CD4-positive, CD25-positive, alpha-beta regulatory T cell (primary cell): ENCODE measurements around the gene ZBTB32. TPM values are rescaled to one million over a fixed set of nuclear protein-coding genes. Genes with fewer than 3 reads are reported as not detected.

Source experiments
- ATAC-seq, 2 donors: fragments of 150-1000 bp; cut with Tn5 transposase; one replicate each; pipeline ENCODE4 v1.10.0; 2021; ENCODE audit warnings: low read depth in 2 of 2, moderate number of reproducible peaks in 2 of 2, moderate library complexity in 1 of 2
- DNase-seq, 3 donors: peaks; one replicate each; pipeline versions ENCODE4 v3.0.0 to v3.0.0-alpha.2; 2012 to 2022; ENCODE audit warnings: mixed read lengths in 1 of 3
- H3K27ac ChIP-seq: one replicate; pipeline ENCODE4 v1.7.0; 2013; ENCODE audit warnings: mild to moderate bottlenecking, low read length; ENCODE audit not compliant: insufficient read depth, poor library complexity, severe bottlenecking
- H3K27me3 ChIP-seq: one replicate; pipeline ENCODE4 v1.7.0; 2013; ENCODE audit warnings: low read length; ENCODE audit not compliant: control insufficient read depth, insufficient read depth
- H3K36me3 ChIP-seq: one replicate; pipeline ENCODE4 v1.7.0; 2013; ENCODE audit warnings: mild to moderate bottlenecking, low read length, moderate library complexity; ENCODE audit not compliant: control insufficient read depth, insufficient read depth
- H3K4me1 ChIP-seq: 2 replicates; pipeline ENCODE4 v1.7.0; 2013; ENCODE audit warnings: mild to moderate bottlenecking, low read length; ENCODE audit not compliant: insufficient read depth, control insufficient read depth, poor library complexity, severe bottlenecking
- H3K4me3 ChIP-seq: one replicate; pipeline ENCODE4 v1.7.0; 2013; ENCODE audit warnings: low read depth, mild to moderate bottlenecking, low read length, moderate library complexity
- H3K9me3 ChIP-seq, 2 experiments: 1 replicate in 1 of 2; 2 replicates in 1 of 2; pipeline ENCODE4 v1.7.0; 2013; ENCODE audit warnings: low read length in 2 of 2, mild to moderate bottlenecking in 1 of 2, moderate library complexity in 1 of 2; ENCODE audit not compliant: control insufficient read depth in 2 of 2
- H3K27ac Mint-ChIP-seq, 3 donors: one replicate each; pipeline ENCODE4 v1.8.0; 2020 to 2022; ENCODE audit warnings: mild to moderate bottlenecking in 3 of 3, mixed read lengths in 3 of 3, moderate library complexity in 2 of 3
- H3K27me3 Mint-ChIP-seq: one replicate; pipeline ENCODE4 v1.8.0; 2022; ENCODE audit warnings: mild to moderate bottlenecking, mixed read lengths
- H3K36me3 Mint-ChIP-seq: one replicate; pipeline ENCODE4 v1.8.0; 2020; ENCODE audit warnings: mixed read lengths
- H3K4me1 Mint-ChIP-seq, 4 donors: one replicate each; pipeline ENCODE4 v1.8.0; 2020 to 2022; ENCODE audit warnings: mixed read lengths in 4 of 4, mild to moderate bottlenecking in 1 of 4
- H3K4me3 Mint-ChIP-seq, 4 donors: one replicate each; pipeline ENCODE4 v1.8.0; 2020 to 2022; ENCODE audit warnings: mild to moderate bottlenecking in 4 of 4, mixed read lengths in 4 of 4, moderate library complexity in 3 of 4
- H3K9me3 Mint-ChIP-seq, 7 donors: one replicate each; pipeline ENCODE4 v1.8.0; 2020 to 2022; ENCODE audit warnings: mixed read lengths in 7 of 7, mild to moderate bottlenecking in 3 of 7, moderate library complexity in 2 of 7
- polyA plus RNA-seq, 4 donors: library from polyadenylated mRNA; unstranded; fragments of 300-500 nt; fragmentation: Illumina TruSeq; gene quantifications; one replicate each; pipeline ENCODE4 v1.2.3, GENCODE V29; 2021
- total RNA-seq: library from RNA; stranded (reverse); gene quantifications from one replicate; pipeline ENCODE4 v1.2.3, GENCODE V29; 2022

ZBTB32 gene
- total and polyA plus RNA-seq, 5 donors from 2014 or later, result 3.1 to 42.0 (median 5.2) TPM

DNA sequence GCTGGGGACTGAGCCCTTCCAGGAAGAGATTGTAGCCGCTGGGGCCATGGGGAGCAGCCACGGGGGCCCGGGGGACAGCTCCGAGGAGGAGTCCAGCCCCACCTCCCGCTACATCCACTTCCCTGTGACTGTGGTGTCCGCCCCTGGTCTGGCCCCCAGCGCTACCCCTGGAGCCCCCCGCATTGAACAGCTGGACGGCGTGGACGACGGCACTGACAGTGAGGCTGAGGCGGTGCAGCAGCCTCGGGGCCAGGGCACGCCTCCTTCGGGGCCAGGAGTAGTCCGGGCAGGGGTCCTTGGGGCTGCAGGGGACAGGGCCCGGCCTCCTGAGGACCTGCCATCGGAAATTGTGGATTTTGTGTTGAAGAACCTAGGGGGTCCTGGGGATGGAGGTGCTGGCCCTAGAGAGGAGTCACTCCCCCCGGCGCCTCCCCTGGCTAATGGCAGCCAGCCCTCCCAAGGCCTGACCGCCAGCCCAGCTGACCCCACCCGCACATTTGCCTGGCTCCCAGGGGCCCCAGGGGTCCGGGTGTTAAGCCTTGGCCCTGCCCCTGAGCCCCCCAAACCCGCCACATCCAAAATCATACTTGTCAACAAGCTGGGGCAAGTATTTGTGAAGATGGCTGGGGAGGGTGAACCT is 28.3 kb downstream of the ZBTB32 start:
- Histone ChIP-seq H3K4me1 (peaks cover 11% of the 10 kb centered on the region), H3K27ac (no peak overlapping the region), H3K36me3 (peaks cover 81% of the 10 kb centered on the region), H3K4me3 (no peak overlapping the region), H3K9me3 (no peaks in the 10 kb centered on the region), H3K27me3 (no peaks in the 10 kb centered on the region)
- Mint-ChIP-seq H3K27me3 (no peaks in the 10 kb centered on the region), H3K36me3 (peaks cover 38% of the 10 kb centered on the region), H3K4me3 (no peak overlapping the region), H3K27ac (no peak overlapping the region), H3K4me1 (peaks cover 0 to 27% (median 10%) of the 10 kb centered on the region in 4 donors), H3K9me3 (peaks cover 0 to 2% (median 0%) of the 10 kb centered on the region in 7 donors)
- DNase-seq, result no peak
- ATAC-seq, result no peak

DNA sequence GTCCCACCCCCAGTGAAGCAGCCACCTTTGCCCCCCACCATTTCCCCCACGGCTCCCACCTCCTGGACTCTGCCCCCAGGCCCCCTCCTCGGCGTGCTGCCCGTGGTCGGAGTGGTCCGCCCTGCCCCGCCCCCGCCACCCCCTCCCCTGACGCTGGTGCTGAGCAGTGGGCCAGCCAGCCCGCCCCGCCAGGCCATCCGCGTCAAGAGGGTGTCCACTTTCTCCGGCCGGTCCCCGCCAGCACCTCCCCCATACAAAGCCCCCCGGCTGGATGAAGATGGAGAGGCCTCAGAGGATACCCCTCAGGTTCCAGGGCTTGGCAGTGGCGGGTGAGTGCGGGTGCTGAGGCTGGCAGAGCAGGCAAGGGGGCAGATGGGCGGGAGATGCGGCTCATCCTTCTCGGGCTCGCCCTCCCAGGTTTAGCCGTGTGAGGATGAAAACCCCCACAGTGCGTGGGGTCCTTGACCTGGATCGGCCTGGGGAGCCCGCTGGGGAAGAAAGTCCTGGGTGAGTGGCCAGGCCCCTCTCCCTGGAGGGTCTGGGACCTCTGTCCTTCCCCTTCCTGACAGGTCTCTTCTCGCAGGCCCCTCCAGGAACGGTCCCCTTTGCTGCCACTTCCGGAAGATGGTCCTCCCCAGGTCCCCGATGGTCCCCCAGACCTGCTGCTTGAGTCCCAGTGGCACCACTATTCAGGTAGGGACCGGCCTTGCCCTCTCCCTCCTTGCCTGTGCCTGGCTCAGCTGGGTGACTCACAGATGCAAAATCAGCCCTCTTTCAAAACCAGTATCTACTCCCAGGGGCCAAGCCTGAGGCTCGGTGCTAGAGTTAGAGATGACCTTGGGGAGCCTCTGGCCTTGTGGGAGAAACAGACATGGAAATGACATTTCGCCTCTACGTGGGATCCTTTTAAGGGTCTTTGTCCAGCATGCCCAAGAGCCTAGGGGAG is 29.1 kb downstream of the ZBTB32 start:
- peaks cover 38% of the 10 kb centered on the region for H3K36me3 Mint-ChIP-seq

DNA sequence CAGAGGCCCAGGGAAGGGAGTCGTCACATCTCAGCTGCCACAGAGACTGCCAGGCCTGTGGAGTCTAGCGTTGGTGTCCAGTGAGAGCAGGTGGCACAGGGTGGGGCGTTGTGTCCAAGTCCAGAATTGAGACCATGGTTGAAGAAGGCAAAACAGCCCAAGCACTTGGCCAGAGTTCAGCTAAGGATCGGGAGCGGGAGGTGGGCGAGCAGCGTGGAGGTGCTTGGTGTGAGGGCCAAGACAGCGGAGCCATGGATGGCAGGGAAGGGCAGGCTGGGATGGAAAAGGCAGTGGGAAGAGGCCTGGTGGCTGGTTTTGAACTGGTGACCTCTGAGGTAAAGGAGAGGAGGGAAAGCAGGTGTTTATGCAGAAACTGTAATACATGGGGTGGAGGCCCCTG is 29.9 kb downstream of the ZBTB32 start:
- ATAC-seq, result no peak
- DNase-seq, result no peak
- H3K27me3 Mint-ChIP-seq, result no peaks in the 10 kb centered on the region
- H3K27ac Mint-ChIP-seq, result peak overlapping the region in 2 of 3 donors; percentile 80 to 91
- peaks cover 35% of the 10 kb centered on the region for H3K36me3 Mint-ChIP-seq
- H3K9me3 ChIP-seq, result no peaks in the 10 kb centered on the region
- H3K4me1 Mint-ChIP-seq, result peaks cover 0 to 38% (median 14%) of the 10 kb centered on the region in 4 donors
- peaks cover 76% of the 10 kb centered on the region for H3K36me3 ChIP-seq
- no peak overlapping the region for H3K4me3 ChIP-seq
- peaks cover 0 to 2% (median 0%) of the 10 kb centered on the region in 7 donors for H3K9me3 Mint-ChIP-seq
- H3K4me1 ChIP-seq, result peaks cover 20% of the 10 kb centered on the region
- no peak overlapping the region for H3K27ac ChIP-seq
- peak overlapping the region in 2 of 4 donors; percentile 66 to 67 for H3K4me3 Mint-ChIP-seq
- H3K27me3 ChIP-seq, result no peaks in the 10 kb centered on the region

More for the DNA sequence above, 29.1 kb downstream of the ZBTB32 start:
- peaks cover 0 to 2% (median 0%) of the 10 kb centered on the region in 7 donors for H3K9me3 Mint-ChIP-seq
- H3K4me1 ChIP-seq, result peaks cover 12% of the 10 kb centered on the region
- no peaks in the 10 kb centered on the region for H3K9me3 ChIP-seq
- no peaks in the 10 kb centered on the region for H3K27me3 Mint-ChIP-seq
- no peak overlapping the region for H3K4me3 ChIP-seq
- H3K27me3 ChIP-seq, result no peaks in the 10 kb centered on the region
- H3K36me3 ChIP-seq, result peaks cover 80% of the 10 kb centered on the region
- ATAC-seq (no peak), DNase-seq (no peak)
- peak overlapping the region in 2 of 3 donors; percentile 80 to 91 for H3K27ac Mint-ChIP-seq
- peaks cover 0 to 32% (median 11%) of the 10 kb centered on the region in 4 donors for H3K4me1 Mint-ChIP-seq
- H3K27ac ChIP-seq, result no peak overlapping the region
- peak overlapping the region in 1 of 4 donors; percentile 67 for H3K4me3 Mint-ChIP-seq

DNA sequence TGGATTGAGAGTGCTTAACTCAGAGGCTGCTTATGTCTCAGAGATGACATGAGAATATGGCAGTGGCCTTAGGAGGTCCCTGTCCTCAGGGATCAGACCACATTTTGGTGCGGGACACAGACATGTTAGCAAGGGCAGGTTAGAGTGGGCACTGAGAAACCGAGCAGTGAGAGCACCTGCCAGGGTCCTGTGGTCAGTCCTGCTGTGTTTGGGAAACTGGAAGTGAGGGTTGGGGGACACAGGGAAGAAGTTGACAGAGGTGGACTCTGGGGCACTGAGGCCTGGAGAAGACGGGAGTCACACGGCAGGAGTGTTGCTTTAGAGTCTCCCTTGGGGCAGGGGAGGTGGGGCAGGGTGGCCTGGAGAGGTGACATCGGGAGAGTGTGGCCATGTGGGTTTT is 30.5 kb downstream of the ZBTB32 start:
- Histone ChIP-seq H3K4me1 (peaks cover 26% of the 10 kb centered on the region), H3K4me3 (no peak overlapping the region), H3K36me3 (peaks cover 70% of the 10 kb centered on the region), H3K27me3 (no peaks in the 10 kb centered on the region), H3K27ac (no peak overlapping the region), H3K9me3 (no peaks in the 10 kb centered on the region)
- peaks cover 0 to 44% (median 17%) of the 10 kb centered on the region in 4 donors for H3K4me1 Mint-ChIP-seq
- H3K36me3 Mint-ChIP-seq, result peaks cover 31% of the 10 kb centered on the region
- no peaks in the 10 kb centered on the region for H3K27me3 Mint-ChIP-seq
- H3K9me3 Mint-ChIP-seq, result peaks cover 0 to 2% (median 0%) of the 10 kb centered on the region in 7 donors
- H3K27ac Mint-ChIP-seq, result peak overlapping the region in 1 of 3 donors; percentile 80
- H3K4me3 Mint-ChIP-seq, result peak overlapping the region in 1 of 4 donors; percentile 5
- ATAC-seq, result no peak
- no peak for DNase-seq

DNA sequence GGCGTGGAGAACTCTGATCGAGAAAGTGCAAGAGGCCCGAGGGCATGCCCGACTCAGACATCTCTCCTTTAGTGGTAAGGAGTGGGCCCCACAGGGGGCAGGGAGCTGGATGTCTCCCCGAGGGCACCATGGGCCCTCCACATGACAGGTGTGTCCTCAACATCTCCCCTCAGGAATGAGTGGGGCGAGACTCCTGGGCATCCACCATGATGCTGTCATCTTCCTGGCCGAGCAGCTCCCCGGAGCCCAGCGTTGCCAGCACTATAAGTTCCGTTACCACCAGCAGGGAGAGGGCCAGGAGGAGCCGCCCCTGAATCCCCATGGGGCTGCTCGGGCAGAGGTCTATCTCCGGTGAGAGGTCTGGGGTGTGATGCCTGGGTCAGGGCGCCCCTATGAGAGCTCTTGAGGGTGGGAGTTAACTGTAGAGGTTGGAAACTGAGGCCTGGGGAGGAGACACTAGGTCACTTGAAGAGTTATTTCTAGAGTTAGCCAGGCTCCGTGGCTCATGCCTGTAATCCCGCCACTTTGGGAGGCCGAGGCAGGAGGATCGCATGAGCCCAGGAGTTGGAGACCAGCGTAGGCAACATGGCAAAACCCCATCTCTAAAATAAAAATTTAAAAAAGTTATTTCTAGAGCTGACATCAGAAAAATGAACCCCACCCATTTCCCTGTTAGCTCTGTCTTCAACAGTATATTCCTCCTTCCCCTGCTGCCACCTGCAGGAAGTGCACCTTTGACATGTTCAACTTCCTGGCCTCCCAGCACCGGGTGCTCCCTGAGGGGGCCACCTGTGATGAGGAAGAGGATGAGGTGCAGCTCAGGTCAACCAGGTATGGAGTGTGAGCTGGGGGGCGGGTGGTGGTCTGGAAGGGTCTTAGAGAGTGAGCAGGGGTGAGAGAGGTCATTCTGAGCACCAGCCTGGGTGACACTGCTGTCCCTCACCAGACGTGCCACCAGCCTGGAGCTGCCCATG is 32.8 kb downstream of the ZBTB32 start:
- peaks cover 0 to 54% (median 25%) of the 10 kb centered on the region in 4 donors for H3K4me1 Mint-ChIP-seq
- Histone ChIP-seq H3K4me1 (peaks cover 45% of the 10 kb centered on the region), H3K27me3 (no peaks in the 10 kb centered on the region), H3K9me3 (no peaks in the 10 kb centered on the region), H3K36me3 (peaks cover 48% of the 10 kb centered on the region), H3K4me3 (no peak overlapping the region), H3K27ac (no peak overlapping the region)
- DNase-seq (peak in 2 of 3 donors; percentile 28 to 68), ATAC-seq (no peak)
- peaks cover 19% of the 10 kb centered on the region for H3K36me3 Mint-ChIP-seq
- H3K9me3 Mint-ChIP-seq, result peaks cover 0 to 2% (median 0%) of the 10 kb centered on the region in 7 donors
- H3K27me3 Mint-ChIP-seq, result peaks cover 3% of the 10 kb centered on the region
- peak overlapping the region in 2 of 3 donors; percentile 52 to 79 for H3K27ac Mint-ChIP-seq
- H3K4me3 Mint-ChIP-seq, result peak overlapping the region; percentile 3 to 95 (median 64)

DNA sequence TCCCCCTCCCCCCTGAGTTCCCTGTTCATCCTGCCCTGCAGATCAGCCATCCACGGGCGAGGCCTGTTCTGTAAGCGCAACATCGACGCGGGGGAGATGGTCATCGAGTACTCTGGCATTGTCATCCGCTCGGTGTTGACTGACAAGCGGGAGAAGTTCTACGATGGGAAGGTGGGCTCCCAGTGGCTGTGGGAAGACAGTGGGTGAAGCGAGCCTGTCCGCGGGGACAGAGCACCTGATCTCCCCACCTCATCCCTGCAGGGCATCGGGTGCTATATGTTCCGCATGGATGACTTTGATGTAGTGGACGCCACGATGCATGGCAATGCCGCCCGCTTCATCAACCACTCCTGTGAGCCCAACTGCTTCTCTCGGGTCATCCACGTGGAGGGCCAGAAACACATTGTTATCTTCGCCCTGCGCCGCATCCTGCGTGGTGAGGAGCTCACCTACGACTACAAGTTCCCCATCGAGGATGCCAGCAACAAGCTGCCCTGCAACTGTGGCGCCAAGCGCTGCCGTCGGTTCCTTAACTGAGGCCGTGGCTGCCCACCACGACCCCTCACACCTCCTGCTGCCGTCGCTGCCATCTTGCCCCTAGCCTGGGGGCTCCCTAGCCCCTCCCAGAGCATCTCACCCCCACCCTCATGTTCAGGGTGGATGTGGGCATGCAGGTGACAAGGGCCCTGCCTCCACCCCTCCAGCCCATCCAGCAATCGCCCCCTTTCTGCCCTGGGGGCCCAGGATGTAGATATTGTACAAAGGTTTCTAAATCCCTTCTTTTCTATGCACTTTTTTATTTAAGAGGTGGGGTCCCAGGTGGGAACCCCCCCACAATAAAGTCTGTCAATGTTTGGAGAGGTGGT is 33.9 kb downstream of the ZBTB32 start:
- peak overlapping the region in 3 of 4 donors; percentile 48 to 95 (median 57) for H3K4me3 Mint-ChIP-seq
- no peak for DNase-seq
- peaks cover 0 to 2% (median 0%) of the 10 kb centered on the region in 7 donors for H3K9me3 Mint-ChIP-seq
- ATAC-seq, result no peak
- H3K36me3 Mint-ChIP-seq, result peaks cover 23% of the 10 kb centered on the region
- H3K4me3 ChIP-seq, result no peak overlapping the region
- H3K4me1 Mint-ChIP-seq, result peaks cover 0 to 62% (median 29%) of the 10 kb centered on the region in 4 donors
- peaks cover 47% of the 10 kb centered on the region for H3K36me3 ChIP-seq
- peaks cover 56% of the 10 kb centered on the region for H3K4me1 ChIP-seq
- H3K27me3 ChIP-seq, result no peaks in the 10 kb centered on the region
- H3K27ac Mint-ChIP-seq, result peak overlapping the region in 2 of 3 donors; percentile 62 to 87
- H3K27ac ChIP-seq, result peak overlapping the region; percentile 5
- peaks cover 6% of the 10 kb centered on the region for H3K27me3 Mint-ChIP-seq
- no peaks in the 10 kb centered on the region for H3K9me3 ChIP-seq
